AML-193 (cell line): ENCODE results near the gene KHK.
"Not testable (repeated sequence)": the region's sequence is repeated elsewhere in the genome, so short reads cannot be mapped to it uniquely, and the experiment has no call there.

Experiments used
- DNase-seq, 2 experiments: peaks; one replicate each; lab custom pipeline; 2025; lab: John Stamatoyannopoulos, UW

The KHK gene

GRCh38 chr2:27095745-27096651 lies 9.4 kb downstream of the KHK start:
- DNase-seq, result no peak

DNA sequence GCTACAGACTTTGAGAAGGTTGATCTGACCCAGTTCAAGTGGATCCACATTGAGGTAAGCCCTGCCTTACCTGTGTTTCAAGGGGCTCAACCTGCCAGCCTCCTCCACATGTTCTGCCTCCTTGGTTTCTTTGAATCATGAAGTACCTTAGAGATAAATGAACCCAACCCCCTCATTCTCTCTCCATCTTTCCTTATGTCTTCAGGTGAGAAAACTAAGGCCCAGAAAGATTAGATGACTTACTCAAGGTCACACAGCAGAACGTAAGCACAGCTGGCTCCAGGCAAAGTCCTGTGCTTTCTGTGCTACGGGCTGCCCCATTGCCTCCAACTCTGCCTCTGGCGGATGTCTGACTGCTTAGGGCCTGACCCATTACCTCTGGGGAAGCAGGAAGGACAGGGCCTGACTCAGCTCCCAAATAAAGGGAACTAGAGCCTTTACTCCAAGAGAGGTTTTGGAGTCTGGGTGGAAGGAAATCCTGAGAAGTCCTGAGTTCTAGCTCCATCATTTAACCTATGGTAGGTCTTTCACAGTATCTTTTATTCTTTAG lies 10.3 kb downstream of the KHK start:
- no peak for DNase-seq

DNA sequence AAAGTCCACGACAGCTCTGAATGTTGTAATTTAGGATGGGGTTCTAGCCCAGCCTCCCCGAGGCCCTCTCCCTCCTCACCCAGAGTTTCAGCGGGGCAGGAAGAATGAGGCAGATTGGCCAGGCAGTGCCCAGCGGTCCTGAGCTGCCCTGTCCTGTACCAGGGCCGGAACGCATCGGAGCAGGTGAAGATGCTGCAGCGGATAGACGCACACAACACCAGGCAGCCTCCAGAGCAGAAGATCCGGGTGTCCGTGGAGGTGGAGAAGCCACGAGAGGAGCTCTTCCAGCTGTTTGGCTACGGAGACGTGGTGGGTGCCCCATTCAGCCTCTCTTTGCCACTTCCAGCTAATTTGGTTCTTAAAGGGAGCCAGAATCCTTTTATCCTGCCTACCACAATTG lies 10.8 kb downstream of the KHK start:
- no peak for DNase-seq

DNA sequence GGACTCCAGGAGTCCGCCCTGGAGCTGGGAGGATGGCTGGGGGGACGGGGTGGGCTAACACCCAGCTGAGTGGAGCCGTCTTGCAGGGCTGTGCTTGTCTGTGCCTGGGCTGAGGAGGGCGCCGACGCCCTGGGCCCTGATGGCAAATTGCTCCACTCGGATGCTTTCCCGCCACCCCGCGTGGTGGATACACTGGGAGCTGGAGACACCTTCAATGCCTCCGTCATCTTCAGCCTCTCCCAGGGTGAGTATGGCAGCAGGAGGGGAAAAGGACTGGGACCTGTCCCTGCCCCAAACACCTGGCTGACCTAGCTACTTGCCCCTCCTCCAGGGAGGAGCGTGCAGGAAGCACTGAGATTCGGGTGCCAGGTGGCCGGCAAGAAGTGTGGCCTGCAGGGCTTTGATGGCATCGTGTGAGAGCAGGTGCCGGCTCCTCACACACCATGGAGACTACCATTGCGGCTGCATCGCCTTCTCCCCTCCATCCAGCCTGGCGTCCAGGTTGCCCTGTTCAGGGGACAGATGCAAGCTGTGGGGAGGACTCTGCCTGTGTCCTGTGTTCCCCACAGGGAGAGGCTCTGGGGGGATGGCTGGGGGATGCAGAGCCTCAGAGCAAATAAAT lies 12.9 kb downstream of the KHK start:
- no peak for DNase-seq

DNA sequence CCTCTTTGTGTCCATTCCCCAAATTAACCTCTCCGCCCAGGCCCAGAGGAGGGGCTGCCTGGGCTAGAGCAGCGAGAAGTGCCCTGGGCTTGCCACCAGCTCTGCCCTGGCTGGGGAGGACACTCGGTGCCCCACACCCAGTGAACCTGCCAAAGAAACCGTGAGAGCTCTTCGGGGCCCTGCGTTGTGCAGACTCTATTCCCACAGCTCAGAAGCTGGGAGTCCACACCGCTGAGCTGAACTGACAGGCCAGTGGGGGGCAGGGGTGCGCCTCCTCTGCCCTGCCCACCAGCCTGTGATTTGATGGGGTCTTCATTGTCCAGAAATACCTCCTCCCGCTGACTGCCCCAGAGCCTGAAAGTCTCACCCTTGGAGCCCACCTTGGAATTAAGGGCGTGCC lies 13.5 kb downstream of the KHK start:
- DNase-seq, result no peak

- DNase-seq, result no peak
These were observed 15.8 kb downstream of the KHK start for GRCh38 chr2:27102329-27102728.

DNA sequence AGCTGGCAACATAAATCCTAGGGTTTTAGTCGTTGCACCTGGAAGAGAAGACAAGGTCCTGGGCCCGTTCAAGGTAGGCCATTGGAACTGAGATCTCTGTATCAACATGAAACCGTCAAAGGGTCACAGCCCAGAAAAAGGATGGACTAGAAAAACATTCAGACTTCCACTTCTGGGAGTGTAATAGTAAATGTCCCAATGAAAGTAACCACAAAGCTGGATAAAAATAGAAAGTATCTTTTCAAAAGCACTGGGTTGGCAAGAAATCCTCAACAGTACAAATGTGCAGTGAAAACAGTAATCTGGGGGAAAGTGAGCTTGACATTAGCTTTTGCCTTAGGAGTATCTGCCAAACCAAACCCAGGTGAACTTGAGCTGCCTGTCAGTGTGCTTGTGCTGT lies 19.4 kb downstream of the KHK start:
- DNase-seq, result no peak

DNA sequence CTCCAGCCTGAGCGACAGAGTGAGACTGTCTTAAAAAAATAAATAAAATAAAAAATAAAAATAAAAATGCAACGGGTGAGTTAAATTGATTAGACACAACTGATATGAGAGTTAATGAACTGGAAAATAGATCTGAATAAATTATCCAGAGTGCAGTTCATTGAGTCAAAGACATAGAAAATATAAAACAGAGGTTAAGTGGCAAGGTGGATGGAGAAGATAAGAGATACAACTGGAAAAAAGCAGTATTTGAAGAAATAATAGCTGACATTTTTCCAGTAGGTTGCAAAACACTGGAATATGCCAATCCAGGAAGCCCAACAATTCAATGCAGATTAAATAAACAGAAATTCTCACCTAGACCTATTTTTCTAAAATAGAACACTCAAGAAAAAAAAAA lies 21.6 kb downstream of the KHK start:
- no peak for DNase-seq

GRCh38 chr2:27109083-27109482 lies 22.5 kb downstream of the KHK start:
- DNase-seq, result no peak

DNA sequence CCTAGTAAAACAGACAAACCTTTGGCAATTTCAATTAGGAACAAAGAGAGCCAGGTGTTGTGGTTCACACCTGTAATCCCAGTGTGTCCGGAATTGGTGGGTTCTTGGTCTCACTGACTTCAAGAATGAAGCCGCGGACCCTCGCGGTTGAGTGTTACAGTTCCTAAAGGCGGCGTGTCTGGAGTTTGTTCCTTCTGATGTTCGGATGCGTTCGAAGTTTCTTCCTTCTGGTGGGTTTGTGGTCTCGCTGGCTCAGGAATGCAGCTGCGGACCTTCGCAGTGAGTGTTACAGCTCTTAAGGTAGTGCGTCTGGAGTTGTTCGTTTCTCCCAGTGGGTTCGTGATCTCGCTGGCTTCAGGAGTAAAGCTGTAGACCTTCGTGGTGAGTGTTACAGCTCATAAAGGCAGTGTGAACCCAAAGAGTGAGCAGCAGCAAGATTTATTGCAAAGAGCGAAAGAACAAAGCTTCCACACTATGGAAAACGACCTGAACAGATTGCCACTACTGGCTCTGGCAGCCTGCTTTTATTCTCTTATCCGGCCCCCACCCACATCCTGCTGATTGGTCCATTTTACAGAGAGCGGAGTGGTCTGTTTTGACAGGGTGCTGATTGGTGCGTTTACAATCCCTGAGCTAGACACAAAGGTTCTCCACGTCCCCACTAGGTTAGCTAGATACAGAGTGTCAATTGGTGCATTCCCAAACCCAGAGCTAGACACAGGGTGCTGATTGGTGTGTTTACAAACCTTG lies 24.2 kb downstream of the KHK start:
- DNase-seq, result not testable (repeated sequence)

DNA sequence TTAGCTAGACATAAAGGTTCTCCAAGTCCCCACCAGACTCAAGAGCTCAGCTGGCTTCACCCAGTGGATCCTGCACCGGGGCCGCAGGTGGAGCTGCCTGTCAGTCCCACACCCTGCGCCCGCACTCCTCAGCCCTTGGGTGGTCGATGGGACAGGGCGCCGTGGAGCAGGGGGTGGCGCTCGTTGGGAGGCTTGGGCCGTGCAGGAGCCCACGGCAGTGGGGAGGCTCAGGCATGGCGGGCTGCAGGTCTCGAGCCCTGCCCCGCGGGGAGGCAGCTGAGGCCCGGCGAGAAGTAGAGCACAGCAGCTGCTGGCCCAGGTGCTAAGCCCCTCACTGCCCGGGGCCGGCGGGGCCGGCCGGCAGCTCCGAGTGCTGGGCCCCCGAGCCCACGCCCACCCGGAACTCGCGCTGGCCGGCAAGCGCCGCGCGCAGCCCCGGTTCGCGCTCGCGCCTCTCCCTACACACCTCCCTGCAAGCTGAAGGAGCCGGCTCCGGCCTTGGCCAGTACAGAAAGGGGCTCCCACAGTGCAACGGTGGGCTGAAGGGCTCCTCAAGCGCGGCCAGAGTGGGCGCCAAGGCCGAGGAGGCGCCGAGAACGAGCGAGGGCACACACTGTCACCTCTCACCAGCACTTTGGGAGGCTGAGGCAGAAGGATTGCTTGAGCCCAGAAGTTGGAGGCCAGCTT lies 25.0 kb downstream of the KHK start:
- not testable (repeated sequence) for DNase-seq

DNA sequence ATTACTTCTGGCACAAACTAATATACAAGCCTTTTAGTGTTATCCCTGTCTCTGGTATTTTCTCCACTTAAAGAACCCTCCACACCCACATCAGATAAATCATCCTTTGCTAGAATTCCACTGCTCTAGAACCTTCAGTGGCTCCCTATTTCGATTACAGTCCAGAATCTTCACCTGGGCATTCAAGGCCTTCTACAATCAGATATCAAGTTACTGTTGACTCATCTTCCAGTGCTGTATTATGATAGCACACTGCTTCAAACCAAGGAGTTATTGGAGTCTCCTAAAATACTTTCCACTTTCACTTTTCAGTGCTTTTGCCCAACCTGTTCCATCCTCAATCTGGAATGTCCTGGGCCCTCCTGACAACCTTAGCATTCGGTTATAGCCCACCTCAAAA lies 28.9 kb downstream of the KHK start:
- DNase-seq, result no peak

- no peak for DNase-seq
These were observed 31.5 kb downstream of the KHK start for GRCh38 chr2:27117995-27118524.

DNA sequence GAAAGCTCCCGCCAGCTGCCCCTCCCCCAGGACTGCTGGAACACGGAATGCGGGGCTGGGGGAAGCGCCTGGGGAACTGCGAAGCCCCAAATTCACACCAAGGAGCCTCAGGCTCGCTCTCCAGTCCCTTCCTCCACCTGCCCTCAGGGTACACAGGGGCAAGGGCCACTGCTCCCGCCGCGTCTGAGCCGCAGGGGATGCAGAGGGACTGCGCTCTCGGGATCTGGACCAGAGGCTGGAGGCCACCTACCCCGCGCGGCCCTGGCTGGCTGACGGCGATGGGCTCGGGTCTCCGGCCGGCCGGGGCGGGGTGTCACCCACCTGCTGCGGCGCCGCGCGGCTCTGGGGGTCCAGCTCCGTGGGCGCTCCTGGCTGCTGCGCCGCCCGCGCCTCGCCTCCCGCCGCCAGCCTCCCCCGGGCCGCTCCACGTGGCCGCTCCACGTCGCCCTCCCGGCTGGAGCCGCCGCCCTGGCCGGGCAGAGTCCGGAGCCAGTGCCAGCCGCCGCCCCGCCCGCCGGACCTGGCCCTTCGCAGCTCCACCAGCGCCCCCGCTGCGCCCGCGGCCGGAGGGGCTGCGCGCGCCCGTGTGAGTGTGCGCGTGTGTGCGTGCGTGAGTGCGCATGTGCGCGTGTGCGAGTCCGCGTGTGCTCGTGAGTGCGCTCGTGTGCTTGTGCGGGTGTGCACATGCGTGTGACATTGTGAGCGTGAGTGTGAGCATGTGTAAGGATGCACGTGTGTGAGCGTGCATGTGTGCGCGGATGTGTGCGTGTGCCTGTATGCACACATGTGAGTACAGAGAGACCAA lies 32.2 kb downstream of the KHK start, which contains the start of gene CGREF1:
Gene CGREF1 (minus strand): TSS at position 604 of the 805 bp plus-strand sequence. CDS start 14,762 bp downstream, outside the sequence.
- DNase-seq, result no peak

DNA sequence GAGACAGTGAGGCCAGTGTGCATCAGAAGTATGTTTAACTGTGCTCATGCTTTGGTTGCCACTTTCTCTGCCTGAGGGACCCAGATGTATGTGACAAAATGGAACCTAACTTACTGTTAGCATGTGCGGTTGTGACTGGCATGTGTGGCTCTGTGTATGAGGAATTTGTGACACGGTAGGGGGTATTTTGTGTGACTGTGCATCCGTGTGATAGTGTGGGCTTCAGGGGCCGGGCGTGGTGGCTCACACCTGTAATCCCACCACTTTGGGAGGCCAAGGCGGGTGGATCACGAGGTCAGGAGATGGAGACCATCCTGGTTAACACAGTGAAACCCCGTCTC lies 32.7 kb downstream of the KHK start:
- DNase-seq, result not testable (repeated sequence)

- peak in 1 of 2 experiments; percentile 9 for DNase-seq
These were observed 35.3 kb downstream of the KHK start for GRCh38 chr2:27121906-27122305.

- DNase-seq, result no peak
These were observed 36.2 kb downstream of the KHK start for GRCh38 chr2:27122791-27123190.

- DNase-seq, result peak; percentile 64 to 72
These were observed 37.0 kb downstream of the KHK start, which contains the start of gene ABHD1 for GRCh38 chr2:27123302-27124150. ABHD1 (plus strand) TSS chr2:27123815; CDS start chr2:27123949, 134 bp downstream.

DNA sequence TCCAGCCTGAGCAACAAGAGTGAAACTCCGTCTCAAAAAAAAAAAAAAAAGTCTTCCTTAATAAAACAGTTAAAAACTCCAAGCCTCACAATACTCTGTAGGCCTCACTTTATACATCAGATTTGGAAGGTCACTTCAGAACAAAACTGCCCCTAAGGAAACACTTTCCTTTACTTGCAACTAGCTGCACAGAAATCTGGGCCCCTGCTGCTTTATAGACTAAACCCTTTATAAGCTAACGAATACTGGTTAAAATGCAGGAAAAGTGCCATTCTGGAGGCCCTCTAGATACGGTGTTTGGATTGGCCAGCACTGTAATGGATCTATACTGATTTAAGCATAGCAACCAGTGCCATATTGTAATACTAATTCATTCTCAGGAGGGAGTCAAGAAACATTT lies 38.5 kb downstream of the KHK start:
- DNase-seq, result no peak
